Stimulated activated CD8-positive, alpha-beta memory T cell treated with anti-CD3 and anti-CD28 coated beads, Interleukin-12 subunit alpha, Interleukin-12 subunit beta, amount 100 ng/mL, for 1 hour (primary cell): ENCODE results near the gene HIGD1C.
"Not testable (repeated sequence)": the region's sequence is repeated elsewhere in the genome, so short reads cannot be mapped to it uniquely, and the experiment has no call there.

Experiments used
- DNase-seq: peaks from one replicate; pipeline ENCODE4 v3.0.0-alpha.2; 2020; ENCODE audit warnings: low read depth

Gene HIGD1C

DNA sequence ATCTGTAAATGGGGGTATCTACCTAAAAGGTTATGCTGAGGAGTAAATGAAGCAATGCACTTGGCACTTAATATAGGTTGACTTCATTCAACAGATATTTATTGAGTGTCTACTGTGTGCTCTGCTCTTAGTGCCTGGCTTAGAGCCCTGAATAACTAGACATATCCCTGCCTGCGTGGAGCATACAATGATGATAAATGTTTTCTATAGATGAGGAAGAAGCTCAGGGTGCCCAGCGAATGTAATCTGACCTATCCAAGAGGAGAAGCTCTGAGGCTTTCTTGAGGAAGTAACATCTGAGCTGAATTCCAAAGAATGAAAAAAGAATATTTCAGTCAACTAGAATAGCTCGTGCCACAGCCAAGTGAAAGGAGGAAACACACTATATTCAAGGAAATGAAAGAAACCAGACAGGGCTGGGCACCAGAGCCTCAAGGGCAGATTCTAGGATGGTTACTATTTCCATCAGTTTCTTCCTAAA is 17.9 kb upstream of the HIGD1C start:
- DNase-seq, result no peak

DNA sequence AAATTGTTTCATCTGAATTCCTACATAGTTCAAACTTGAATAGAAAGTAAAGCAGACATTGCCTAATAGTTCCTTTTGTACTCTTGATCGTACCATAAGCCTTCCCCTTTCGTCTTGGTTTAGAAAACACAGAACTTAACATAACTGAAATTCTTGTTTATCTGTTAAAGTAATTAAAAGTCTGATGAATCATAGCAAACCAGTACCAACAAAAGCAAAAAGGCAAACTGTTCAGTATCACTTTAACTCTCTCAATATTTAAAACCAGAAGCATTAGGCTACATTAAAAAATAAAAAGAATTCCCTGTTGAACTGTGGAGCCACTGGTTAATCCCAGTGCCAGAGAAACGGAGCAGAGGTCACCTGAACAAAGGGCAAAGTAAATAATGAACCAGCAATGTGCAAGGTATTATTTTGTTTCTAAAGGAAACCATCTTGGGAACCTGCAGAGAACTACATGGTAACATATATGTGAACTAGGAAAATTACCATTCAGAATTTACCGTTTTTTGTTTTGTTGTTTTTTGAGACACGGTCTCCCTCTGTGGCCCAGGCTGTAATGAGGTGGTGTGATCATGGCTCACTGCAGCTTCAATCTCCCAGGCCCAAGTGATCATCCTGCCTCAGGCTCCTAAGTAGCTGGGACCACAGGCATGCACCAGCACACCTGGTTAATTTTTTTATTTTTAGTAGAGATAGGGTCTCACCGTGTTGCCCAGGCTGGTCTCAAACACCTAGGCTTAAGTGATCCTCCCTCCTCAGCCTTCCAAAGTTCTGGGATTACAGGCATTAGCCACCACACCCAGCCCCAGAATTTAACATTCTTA is 17.1 kb upstream of the HIGD1C start:
- no peak for DNase-seq

- no peak for DNase-seq
Observed at GRCh38 chr12:50936821-50937530, 15.4 kb upstream of the HIGD1C start.

DNA sequence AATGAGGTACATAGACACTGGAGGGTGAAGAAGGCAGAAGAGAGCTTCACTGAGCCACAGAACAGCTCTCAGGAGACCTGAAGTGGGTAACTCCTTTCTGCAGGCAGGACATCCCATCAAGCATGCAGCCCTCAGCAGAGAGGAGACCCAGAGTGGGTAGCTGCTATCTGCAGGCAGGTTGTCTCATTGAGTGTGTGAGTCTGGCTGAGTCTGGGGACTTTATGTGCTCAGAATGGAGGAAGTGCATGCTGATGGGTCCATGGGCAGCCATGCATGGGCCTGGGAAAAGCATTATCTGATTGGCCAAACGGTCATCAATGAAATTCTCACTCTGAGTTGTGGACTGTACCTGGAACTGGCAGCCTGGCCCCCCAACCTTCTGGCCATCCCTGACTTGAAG is 14.7 kb upstream of the HIGD1C start:
- DNase-seq, result no peak

- DNase-seq, result no peak
Observed at GRCh38 chr12:50947933-50948626, 4.3 kb upstream of the HIGD1C start.

- no peak for DNase-seq
Observed at GRCh38 chr12:50948798-50949197, 3.5 kb upstream of the HIGD1C start.

GRCh38 chr12:50949801-50950302 is 2.5 kb upstream of the HIGD1C start:
- DNase-seq, result no peak

- no peak for DNase-seq
Observed at GRCh38 chr12:50951112-50951511, 1.2 kb upstream of the HIGD1C start.

DNA sequence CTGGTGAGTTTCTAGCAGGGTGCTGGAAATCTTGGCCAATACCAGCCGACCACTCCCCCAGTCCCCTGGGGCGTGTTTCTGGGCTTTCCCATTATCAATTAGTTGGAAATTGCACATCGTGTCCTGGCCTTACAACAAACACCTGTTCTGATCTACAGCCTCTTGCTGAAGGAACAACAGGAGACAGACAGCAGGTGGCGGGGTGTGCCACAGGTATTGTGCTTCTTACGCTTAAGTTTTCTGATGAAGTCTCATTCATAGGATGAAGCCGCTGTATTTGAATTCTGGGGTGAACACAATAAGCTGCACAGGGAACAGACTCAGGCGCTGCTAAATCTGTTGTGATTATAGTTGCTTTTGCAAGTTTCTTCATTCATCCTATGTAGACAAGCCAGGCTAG is 703 bp downstream of the HIGD1C start:
- no peak for DNase-seq

DNA sequence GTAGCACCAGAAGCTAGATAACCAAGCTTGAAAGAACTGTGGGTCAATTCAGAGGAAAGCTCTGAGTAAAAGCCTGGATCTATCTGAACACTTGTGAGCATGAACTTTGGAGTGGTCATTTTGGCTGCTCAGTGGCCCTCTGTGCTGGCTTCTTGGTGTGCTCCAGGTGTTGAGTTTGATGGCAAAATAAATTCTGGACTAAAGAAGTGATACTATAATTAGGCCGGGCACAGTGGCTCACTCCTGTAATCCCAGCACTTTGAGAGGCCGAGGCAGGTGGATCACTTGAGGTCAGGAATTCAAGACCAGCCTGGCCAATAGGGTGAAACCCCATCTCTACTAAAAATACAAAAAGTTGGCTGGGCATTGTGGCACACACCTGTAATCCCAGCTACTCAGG is 2.4 kb downstream of the HIGD1C start:
- not testable (repeated sequence) for DNase-seq

DNA sequence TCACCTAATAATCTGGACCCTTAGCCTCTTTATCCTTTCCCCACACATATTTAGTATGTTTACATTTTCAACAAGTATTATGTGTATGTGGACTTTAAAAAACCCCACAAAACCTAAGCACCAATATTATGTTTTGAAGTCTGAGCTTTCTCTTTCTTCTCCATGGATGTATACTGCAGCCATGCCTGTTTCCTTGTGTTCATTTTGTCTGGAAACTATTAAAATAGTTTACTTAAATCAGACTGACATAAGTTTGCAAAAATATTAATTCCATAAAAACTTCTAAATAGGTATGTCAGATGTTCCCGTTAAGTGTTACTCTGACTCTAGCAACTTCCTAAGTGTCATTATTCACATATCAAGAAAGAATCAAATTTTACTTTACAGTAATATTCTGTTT is 2.9 kb downstream of the HIGD1C start:
- no peak for DNase-seq

GRCh38 chr12:50955697-50956096 is 3.4 kb downstream of the HIGD1C start:
- DNase-seq, result no peak

DNA sequence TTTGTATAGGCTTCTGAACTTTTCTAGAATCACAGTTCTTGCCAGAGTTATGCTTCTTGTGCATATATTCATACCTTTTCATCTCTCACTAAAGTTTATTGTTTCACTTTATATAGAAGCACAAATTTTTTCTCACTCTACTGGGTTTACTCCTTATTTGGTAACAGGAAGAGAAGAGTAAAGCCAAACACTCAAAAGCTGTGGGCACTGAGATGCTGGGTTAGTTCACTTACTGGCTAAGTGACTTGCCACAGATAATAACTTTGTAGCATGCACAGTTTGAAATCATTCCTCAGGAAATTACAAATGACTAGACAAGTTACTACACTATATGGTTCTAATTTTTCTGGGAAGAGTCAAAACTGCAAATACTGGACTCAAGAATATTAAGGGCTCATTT is 7.8 kb downstream of the HIGD1C start:
- DNase-seq, result no peak

GRCh38 chr12:50961708-50962107 is 9.4 kb downstream of the HIGD1C start:
- no peak for DNase-seq

DNA sequence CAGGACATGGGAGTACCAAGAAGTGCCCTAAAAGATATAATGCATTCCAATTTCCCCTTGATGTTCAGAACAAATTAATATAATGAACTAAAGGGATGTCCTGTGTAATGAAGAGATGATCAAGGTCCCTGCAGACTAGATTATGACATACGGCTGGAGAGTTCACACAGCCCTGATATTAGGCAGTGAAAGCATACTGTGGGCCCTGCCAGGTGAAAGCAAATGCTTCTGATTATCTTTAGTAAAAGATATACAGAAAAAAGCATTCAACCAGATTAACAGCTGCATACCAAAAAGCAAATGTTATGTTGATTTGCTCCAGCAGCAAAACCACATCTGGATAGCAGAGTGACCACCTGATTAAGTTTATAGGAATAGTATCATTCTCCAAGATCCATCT is 12.1 kb downstream of the HIGD1C start:
- no peak for DNase-seq

DNA sequence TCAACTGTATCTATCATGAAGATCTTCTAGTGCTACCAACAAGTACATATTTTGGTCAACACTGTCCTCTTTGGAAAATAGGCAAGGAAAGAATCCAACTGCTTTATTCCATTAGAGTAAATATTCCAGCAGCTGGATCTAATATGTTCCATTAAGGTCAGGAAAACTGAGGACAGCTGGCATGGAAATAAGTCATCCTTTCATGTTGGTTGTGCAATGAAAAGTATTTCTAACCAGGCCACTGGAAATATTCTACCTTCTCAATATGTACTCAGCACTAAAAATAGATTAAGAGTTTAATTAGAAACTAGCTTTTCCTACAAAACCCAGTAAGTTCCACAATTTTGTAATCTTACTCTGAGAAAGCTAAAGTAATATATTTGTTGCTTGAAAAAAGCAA is 19.6 kb downstream of the HIGD1C start:
- no peak for DNase-seq

- DNase-seq, result no peak
Observed at GRCh38 chr12:50979369-50980052, 27.2 kb downstream of the HIGD1C start.

DNA sequence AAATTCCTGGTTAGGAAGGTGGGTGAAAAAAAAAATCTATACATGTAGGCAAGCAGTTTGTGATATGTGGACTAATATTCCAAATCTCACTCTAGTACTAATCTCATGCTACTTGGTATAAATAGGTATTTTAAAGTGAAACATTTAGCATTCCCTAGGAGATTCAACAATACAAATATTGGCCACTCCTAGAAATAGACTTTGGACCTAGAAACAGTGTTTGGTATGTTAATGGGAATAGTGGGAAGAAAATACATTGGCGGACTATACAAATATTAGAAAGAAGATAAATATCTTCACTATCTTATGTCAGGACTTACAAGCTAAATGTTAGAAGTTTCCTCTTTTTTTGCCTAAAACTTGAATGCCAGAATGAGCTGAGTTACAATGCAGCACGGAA is 28.2 kb downstream of the HIGD1C start:
- no peak for DNase-seq

GRCh38 chr12:50981319-50982239 is 29.2 kb downstream of the HIGD1C start:
- no peak for DNase-seq

- DNase-seq, result no peak
Observed at GRCh38 chr12:50984586-50985298, 32.4 kb downstream of the HIGD1C start.
